K562 (cell line): ENCODE data around the gene METAP1. TPM values are rescaled to one million over a fixed set of nuclear protein-coding genes. Genes with fewer than 3 reads are reported as not detected.
A peak's percentile ranks its signal among the peaks of the same experiment; 100 is the strongest.
"Not testable (repeated sequence)": the region's sequence is repeated elsewhere in the genome, so short reads cannot be mapped to it uniquely, and the experiment has no call there.

Experiments
- ATAC-seq: fragments of 200-7000 bp; cut with Tn5 transposase; 3 replicates; pipeline ENCODE4 v1.9.1; 2020; ENCODE audit warnings: moderate library complexity
- BruUV-seq: library from RNA; stranded (reverse); fragments of 400-500 nt; replicated peaks from 2 replicates; lab custom pipeline; 2021; lab: Mats Ljungman, UMichigan
- CTCF ChIA-PET: fragments of 300-600 bp; formaldehyde crosslinking; extraction: SDS; loops from one replicate; lab custom pipeline; 2021; ENCODE audit warnings: low intra/inter-chr PET ratio; lab: Yijun Ruan, JAX
- POLR2A ChIA-PET: fragments of 300-600, 350-650 bp; sonication (Branson Sonifier 250); formaldehyde crosslinking; extraction: SDS; loops from one replicate; lab custom pipeline; 2021; ENCODE audit warnings: antibody characterized with exemption, inconsistent platforms; lab: Yijun Ruan, JAX
- DNase-seq, 4 experiments: peaks; one replicate each; pipeline versions ENCODE4 v3.0.0 to v3.0.0-alpha.2; 2011 to 2018; ENCODE audit warnings: low spot score in 3 of 4, mixed read lengths in 3 of 4; ENCODE audit errors: extremely low read depth in 1 of 4
- FAIRE-seq: peaks from 2 replicates; lab custom pipeline; 2011; peaks lifted over from hg19 to GRCh38; lab: Jason Lieb, UNC
- H2AFZ ChIP-seq: 2 replicates; pipeline ENCODE4 v1.6.0; 2011; ENCODE audit warnings: low read depth, low read length, control low read depth, inconsistent platforms
- H3K27ac ChIP-seq: fragments of 200-600 bp; 3 replicates; pipeline ENCODE4 v1.8.0; 2011; ENCODE audit warnings: low read depth, mild to moderate bottlenecking, control low read depth, inconsistent platforms, low read length, moderate library complexity, mixed read lengths; ENCODE audit errors: extremely low read depth
- H3K27me3 ChIP-seq, 2 experiments: fragments of 300-600 bp in 1 of 2; 2 replicates in 1 of 2; 3 replicates in 1 of 2; pipeline versions ENCODE4 v1.6.0 to v1.8.0; 2011; ENCODE audit warnings: inconsistent platforms in 2 of 2, low read length in 2 of 2, mild to moderate bottlenecking in 1 of 2, mixed read lengths in 1 of 2, moderate library complexity in 1 of 2; ENCODE audit not compliant: control insufficient read depth in 2 of 2, insufficient read depth in 2 of 2
- H3K36me3 ChIP-seq: fragments of 300-600 bp; 3 replicates; pipeline ENCODE4 v1.8.0; 2011; ENCODE audit warnings: mild to moderate bottlenecking, low read length, inconsistent platforms; ENCODE audit not compliant: control insufficient read depth, insufficient read depth
- H3K4me1 ChIP-seq, 2 experiments: fragments of 200-600 bp in 1 of 2; replicated peaks in 1 of 2; 2 replicates in 1 of 2; 3 replicates in 1 of 2; pipeline versions ENCODE4 v1.5.1 to v1.8.0; 2011; ENCODE audit warnings: inconsistent platforms in 2 of 2, low read length in 2 of 2, mild to moderate bottlenecking in 1 of 2, mixed read lengths in 1 of 2, moderate library complexity in 1 of 2; ENCODE audit not compliant: control insufficient read depth in 2 of 2, insufficient read depth in 2 of 2
- H3K4me2 ChIP-seq: 2 replicates; pipeline ENCODE4 v1.6.1; 2011; ENCODE audit warnings: low read length, control low read depth, inconsistent platforms, mixed read lengths; ENCODE audit not compliant: insufficient read depth
- H3K4me3 ChIP-seq: fragments of 200-600 bp; sonication (generic), shearing (Covaris generic); 2 replicates; pipeline ENCODE4 v1.5.1; 2016; ENCODE audit warnings: control low read depth, inconsistent platforms
- H3K79me2 ChIP-seq: fragments of 200-600 bp; 3 replicates; pipeline ENCODE4 v1.8.0; 2011; ENCODE audit warnings: low read length, inconsistent platforms; ENCODE audit not compliant: control insufficient read depth, insufficient read depth
- H3K9ac ChIP-seq, 2 experiments: 2 replicates each; pipeline versions ENCODE4 v1.6.0 to v1.6.1; 2011; ENCODE audit warnings: low read depth in 2 of 2, low read length in 2 of 2, control low read depth in 1 of 2, inconsistent platforms in 1 of 2, mild to moderate bottlenecking in 1 of 2, mixed read lengths in 1 of 2; ENCODE audit not compliant: insufficient read depth in 1 of 2
- H3K9me1 ChIP-seq: one replicate; pipeline ENCODE4 v1.6.0; 2011; ENCODE audit warnings: inconsistent platforms, mild to moderate bottlenecking, low read length, moderate library complexity; ENCODE audit not compliant: control insufficient read depth, insufficient read depth
- H3K9me3 ChIP-seq: replicated peaks from 2 replicates; pipeline ENCODE4 v1.5.1; 2011; ENCODE audit warnings: low read depth, low read length, inconsistent platforms; ENCODE audit not compliant: control insufficient read depth, insufficient read depth
- H4K20me1 ChIP-seq: replicated peaks from 2 replicates; pipeline ENCODE4 v1.6.1; 2011; ENCODE audit warnings: low read length, inconsistent platforms, mixed read lengths; ENCODE audit not compliant: control insufficient read depth, insufficient read depth
- ARID1B ChIP-seq: fragments of 450-650 bp; IDR thresholded peaks from 2 replicates; pipeline ENCODE4 v1.6.1; 2016; ENCODE audit warnings: antibody characterized with exemption, mild to moderate bottlenecking, inconsistent platforms
- ATF7 ChIP-seq: fragments of 450-650 bp; IDR thresholded peaks from 2 replicates; pipeline ENCODE4 v1.7.1; 2014; ENCODE audit warnings: mild to moderate bottlenecking, moderate library complexity
- CCNT2 ChIP-seq: IDR thresholded peaks from 2 replicates; pipeline ENCODE4 v1.6.1; 2011; ENCODE audit warnings: borderline replicate concordance, low read depth, mild to moderate bottlenecking, moderate library complexity, mixed read lengths, low read length; ENCODE audit not compliant: insufficient read length; ENCODE audit errors: extremely low read depth
- CHAMP1 ChIP-seq: fragments of 450-650 bp; IDR thresholded peaks from 2 replicates; pipeline ENCODE4 v1.6.1; 2016; ENCODE audit warnings: mild to moderate bottlenecking
- CTBP1 ChIP-seq: fragments of 450-650 bp; IDR thresholded peaks from 2 replicates; pipeline ENCODE4 v1.6.1; 2016; ENCODE audit warnings: borderline replicate concordance
- GATAD2B ChIP-seq: fragments of 450-650 bp; IDR thresholded peaks from 2 replicates; pipeline ENCODE4 v1.6.1; 2017; ENCODE audit warnings: mild to moderate bottlenecking, borderline replicate concordance
- HDAC2 ChIP-seq: fragments of 450-650 bp; IDR thresholded peaks from 2 replicates; pipeline ENCODE4 v1.6.1; 2016; ENCODE audit warnings: mild to moderate bottlenecking
- MTA2 ChIP-seq: fragments of 450-650 bp; IDR thresholded peaks from 2 replicates; pipeline ENCODE4 v1.6.1; 2016; ENCODE audit warnings: low read depth
- NFIC ChIP-seq: fragments of 450-650 bp; IDR thresholded peaks from 2 replicates; pipeline ENCODE4 v1.6.1; 2017; ENCODE audit warnings: mild to moderate bottlenecking, inconsistent platforms
- NR2C1 ChIP-seq, 2 experiments: fragments of 450-650 bp; IDR thresholded peaks; 2 replicates each; pipeline ENCODE4 v1.6.1; 2017; ENCODE audit warnings: mild to moderate bottlenecking in 2 of 2, antibody characterized with exemption in 1 of 2, inconsistent platforms in 1 of 2, missing compliant biosample characterization in 1 of 2, missing genetic modification characterization in 1 of 2
- PML ChIP-seq: IDR thresholded peaks from 2 replicates; pipeline ENCODE4 v1.6.1; 2012; ENCODE audit warnings: low read length, inconsistent platforms
- POLR2AphosphoS5 ChIP-seq: IDR thresholded peaks from 2 replicates; pipeline ENCODE4 v1.6.1; 2011; ENCODE audit warnings: mild to moderate bottlenecking, low read depth, low read length, moderate library complexity; ENCODE audit not compliant: control insufficient read depth, insufficient read depth
- SMAD4 ChIP-seq: fragments of 250-450 bp; sonication (Bioruptor Pico); conservative IDR thresholded peaks from 2 replicates; pipeline ENCODE4 v1.8.0; 2021; ENCODE audit warnings: inconsistent platforms, mild to moderate bottlenecking, moderate library complexity
- SMARCE1 ChIP-seq: fragments of 450-650 bp; IDR thresholded peaks from 2 replicates; pipeline ENCODE4 v1.7.1; 2016; ENCODE audit warnings: mild to moderate bottlenecking
- STAT5A ChIP-seq: IDR thresholded peaks from 2 replicates; pipeline ENCODE4 v1.6.1; 2012; ENCODE audit warnings: low read length, inconsistent platforms, borderline replicate concordance
- TCF3 ChIP-seq: sonication (generic); formaldehyde crosslinking; IDR thresholded peaks from 2 replicates; pipeline ENCODE4 v1.4.0; 2020; ENCODE audit warnings: mild to moderate bottlenecking, missing genetic modification reagents
- TEAD4 ChIP-seq, 2 experiments: sonication (generic) in 1 of 2; formaldehyde crosslinking in 1 of 2; IDR thresholded peaks; 2 replicates each; pipeline versions ENCODE4 v1.6.1 to v1.8.0; 2012 to 2022; ENCODE audit warnings: borderline replicate concordance in 1 of 2, inconsistent platforms in 1 of 2, low read length in 1 of 2, mild to moderate bottlenecking in 1 of 2, missing genetic modification reagents in 1 of 2
- ZBTB7A ChIP-seq: IDR thresholded peaks from 2 replicates; pipeline ENCODE4 v1.6.1; 2011; ENCODE audit warnings: low read depth, mild to moderate bottlenecking, low read length, moderate library complexity, borderline replicate concordance; ENCODE audit not compliant: control insufficient read depth
- ZNF766 ChIP-seq: fragments of 200-800 bp; sonication (Bioruptor generic); conservative IDR thresholded peaks from 2 replicates; pipeline ENCODE4 v1.6.1; 2016; ENCODE audit warnings: missing genetic modification characterization, missing compliant biosample characterization
- WGBS: fragments of 100-300 bp; shearing (Covaris generic); methylation state at CpG from one replicate; pipeline ENCODE4 v1.1.6; 2016; ENCODE audit warnings: low coverage, mixed read lengths; ENCODE audit not compliant: insufficient coverage; ENCODE audit errors: missing lambda C conversion rate; 5-methylcytosine and 5-hydroxymethylcytosine counted together
- in situ Hi-C: fragments of 300-500 bp; cut with MboI; formaldehyde crosslinking; loops from 4 replicates; pipeline ENCODE4 v1.15.0; 2018; ENCODE audit warnings: inconsistent platforms, mixed read lengths
- intact Hi-C: fragments of 100-400 bp; cut with micrococcal nuclease; formaldehyde crosslinking; loops from 2 replicates; pipeline ENCODE4 v1.14.2; 2022
- polyA plus RNA-seq, 8 experiments: library from polyadenylated mRNA; depleted of rRNA in 4 of 8; stranded (reverse) in 5 of 8; unstranded in 3 of 8; fragments of >200 nt; fragmentation: Nextera tagmentation in 2 of 8; fragmentation: Illumina TruSeq in 1 of 8; extraction: Ambion mirVana in 2 of 8; extraction: Trizol in 1 of 8; gene quantifications; 2 replicates each; pipeline versions ENCODE4 v1.2.1 to v1.2.3, GENCODE V29; 2011 to 2014; ENCODE audit warnings: inconsistent platforms in 1 of 8, missing spikeins in 1 of 8
- total RNA-seq, 7 experiments: library from RNA; depleted of rRNA in 6 of 7; stranded (reverse); fragments of >200 nt in 6 of 7; fragmentation: Illumina TruSeq in 2 of 7; extraction: Trizol in 2 of 7; gene quantifications; 2 replicates each; pipeline versions ENCODE4 v1.2.1 to v1.2.3, GENCODE V29; 2011 to 2021; ENCODE audit warnings: low replicate concordance in 1 of 7
- TF ChIP-seq, protein P1 (sequence below): sonication (generic); IDR thresholded peaks from 2 replicates; pipeline ENCODE4 v1.6.1; 2016

Gene METAP1
- total and polyA plus RNA-seq, 9 of the 15 experiments (the other 6 are each of a cell fraction or from before 2014, with no cell fraction given): 31.4 to 77.6 (median 59.5) TPM

GRCh38 chr4:99023800-99024251 lies 28.3 kb downstream of the METAP1 start:
- BruUV-seq; H3K27me3 ChIP-seq; H2AFZ ChIP-seq; H3K4me3 ChIP-seq; H3K9ac ChIP-seq; H3K9me1 ChIP-seq; in situ Hi-C loops; CTCF ChIA-PET; intact Hi-C loops; TF ChIP-seq TEAD4 (CRISPR knock-in tag; IDR thresholded peaks at IDR 0.05; ENCODE audit: borderline replicate concordance): not testable (repeated sequence)
- H3K4me2 ChIP-seq: peak overlapping the region; percentile 63
- FAIRE-seq (peak; percentile 55), ATAC-seq (peak; percentile 59), DNase-seq (peak in 1 of 4 experiments; percentile 73)
- WGBS: 2% methylated on average over 10 of the region's 10 CpGs
- H3K79me2 ChIP-seq: peaks cover 98% of the 10 kb centered on the region
- POLR2A ChIA-PET: interaction anchor here (0.6 to 2.0 kb wide), 3 partner anchors 9 to 27 kb away, joined by 3 to 8 read pairs (median 5); no protein-coding TSS in a partner anchor
- H3K9me3 ChIP-seq: peaks cover 19% of the 10 kb centered on the region
- H3K4me1 ChIP-seq: peaks cover 3 to 34% of the 10 kb centered on the region in 2 experiments; a peak in 4 of 5 replicates
- H3K27ac ChIP-seq: peak overlapping the region; percentile 50; the same call in 2 of the 3 replicates
- peaks cover 25% of the 10 kb centered on the region for H3K36me3 ChIP-seq
- H4K20me1 ChIP-seq: peaks cover 14% of the 10 kb centered on the region; the same call in 1 of the 2 replicates
- peak; percentile 54; the same call in 1 of the 2 replicates for TF ChIP-seq CHAMP1
- TF ChIP-seq ATF7: 0 out of 2 replicates have a peak, but pooled peaks have one; percentile 29
- peak; percentile 55; the same call in 1 of the 2 replicates for TF ChIP-seq NR2C1 (IDR thresholded peaks at IDR 0.05)
- peak; percentile 68 for TF ChIP-seq NR2C1 (tag; IDR thresholded peaks at IDR 0.05)
- TF ChIP-seq, protein P1, sequence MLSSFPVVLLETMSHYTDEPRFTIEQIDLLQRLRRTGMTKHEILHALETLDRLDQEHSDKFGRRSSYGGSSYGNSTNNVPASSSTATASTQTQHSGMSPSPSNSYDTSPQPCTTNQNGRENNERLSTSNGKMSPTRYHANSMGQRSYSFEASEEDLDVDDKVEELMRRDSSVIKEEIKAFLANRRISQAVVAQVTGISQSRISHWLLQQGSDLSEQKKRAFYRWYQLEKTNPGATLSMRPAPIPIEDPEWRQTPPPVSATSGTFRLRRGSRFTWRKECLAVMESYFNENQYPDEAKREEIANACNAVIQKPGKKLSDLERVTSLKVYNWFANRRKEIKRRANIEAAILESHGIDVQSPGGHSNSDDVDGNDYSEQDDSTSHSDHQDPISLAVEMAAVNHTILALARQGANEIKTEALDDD: peak; percentile 98
- peak; percentile 77 for TF ChIP-seq PML
- peak; percentile 71; the same call in 1 of the 2 replicates for TF ChIP-seq GATAD2B
- TF ChIP-seq ZBTB7A: 0 out of 2 replicates have a peak, but pooled peaks have one; percentile 30
- 0 out of 2 replicates have a peak, but pooled peaks have one; percentile 52 for TF ChIP-seq ZNF766 (CRISPR knock-in tag)
- peak; percentile 83 for TF ChIP-seq SMAD4 (CRISPR knock-in tag)
- peak; percentile 83; the same call in 1 of the 2 replicates for TF ChIP-seq HDAC2
- TF ChIP-seq POLR2AphosphoS5: peak; percentile 60
- TF ChIP-seq TEAD4 (IDR thresholded peaks at IDR 0.05; ENCODE audit: low read length): peak; percentile 88
- peak; percentile 41 for TF ChIP-seq CCNT2
- TF ChIP-seq CTBP1: peak; percentile 32; the same call in 1 of the 2 replicates
- TF ChIP-seq STAT5A: peak; percentile 60; the same call in 1 of the 2 replicates
- TF ChIP-seq SMARCE1: peak; percentile 83
- peak; percentile 87 for TF ChIP-seq MTA2
- TF ChIP-seq TCF3 (CRISPR knock-in tag): peak; percentile 92
- TF ChIP-seq NFIC: peak; percentile 76
- TF ChIP-seq ARID1B: peak; percentile 95
